PC-3 (cell line): ENCODE results near the gene ACOXL.

Source experiments
- CTCF ChIP-seq: fragments of 300-600 bp; sonication (generic); conservative IDR thresholded peaks from 2 replicates; pipeline ENCODE4 v1.5.1; 2017; ENCODE audit warnings: antibody characterized with exemption, low read depth, mild to moderate bottlenecking, low read length
- EZH2 ChIP-seq: fragments of 300-600 bp; sonication (generic); IDR thresholded peaks from one replicate; pipeline ENCODE4 v1.6.1; 2017; ENCODE audit warnings: antibody characterized with exemption, mild to moderate bottlenecking, low read length; ENCODE audit not compliant: unreplicated experiment

DNA sequence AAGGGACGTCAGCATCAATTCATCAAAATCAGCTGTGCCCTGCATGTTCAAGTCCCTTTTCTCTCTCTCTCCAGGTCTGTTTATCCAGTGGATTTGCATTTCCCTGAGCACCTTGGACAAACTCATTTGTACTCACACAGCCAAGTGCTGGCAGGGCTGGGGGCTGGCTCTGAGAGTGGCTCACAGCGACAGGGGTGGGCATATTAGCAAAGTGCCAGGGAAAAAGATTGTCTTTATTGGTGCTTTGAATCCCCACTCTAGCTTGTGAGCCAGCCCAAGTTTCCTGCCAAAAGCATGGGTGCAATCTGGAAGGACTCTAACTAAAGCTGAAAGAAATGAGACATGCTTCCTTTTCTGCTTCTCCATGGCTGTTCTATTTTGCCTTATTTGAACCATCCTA lies 56.6 kb downstream of the ACOXL start:
- no peak for TF ChIP-seq CTCF
- no peak for TF ChIP-seq EZH2
